IMR-90 (cell line): Measurements from ENCODE around the gene KCP. TPM values are rescaled to one million over a fixed set of nuclear protein-coding genes. Genes with fewer than 3 reads are reported as not detected.

ENCODE experiments used
- ATAC-seq: fragments of 200-7000 bp; cut with Tn5 transposase; 2 replicates; pipeline ENCODE4 v1.9.1; 2020; ENCODE audit warnings: low read depth, mild to moderate bottlenecking, moderate library complexity
- BruUV-seq: library from RNA; stranded (reverse); fragments of 400-500 nt; replicated peaks from 2 replicates; lab custom pipeline; 2021; lab: Mats Ljungman, UMichigan
- CTCF ChIA-PET: fragments of 300-600 bp; formaldehyde crosslinking; extraction: SDS; loops from one replicate; lab custom pipeline; 2021; ENCODE audit warnings: antibody characterized with exemption; lab: Yijun Ruan, JAX
- POLR2A ChIA-PET: fragments of 300-600 bp; sonication (Branson Sonifier 250); formaldehyde crosslinking; loops from one replicate; lab custom pipeline; 2022; ENCODE audit warnings: antibody characterized with exemption; ENCODE audit not compliant: unreplicated experiment; lab: Charles Lee
- DNase-seq: peaks from one replicate; pipeline ENCODE4 v3.0.0; 2013
- H2AFZ ChIP-seq: replicated peaks from 2 replicates; pipeline ENCODE3; 2013; ENCODE audit warnings: low read length, mild to moderate bottlenecking; ENCODE audit not compliant: poor library complexity
- H2AK5ac ChIP-seq: 2 replicates; pipeline ENCODE4 v1.6.1; 2013; ENCODE audit warnings: low read depth, low read length, inconsistent platforms
- H2AK9ac ChIP-seq: replicated peaks from 2 replicates; pipeline ENCODE3; 2013; ENCODE audit warnings: mild to moderate bottlenecking, low read depth, low read length, moderate library complexity; ENCODE audit not compliant: poor library complexity
- H2BK120ac ChIP-seq: 2 replicates; pipeline ENCODE4 v1.6.1; 2013; ENCODE audit warnings: low read depth, low read length, inconsistent platforms
- H2BK15ac ChIP-seq: 3 replicates; pipeline ENCODE4 v1.6.1; 2013; ENCODE audit warnings: low read depth, low read length, inconsistent platforms
- H2BK20ac ChIP-seq: 2 replicates; pipeline ENCODE4 v1.6.1; 2013; ENCODE audit warnings: low read depth, mild to moderate bottlenecking, inconsistent platforms, low read length, moderate library complexity
- H2BK5ac ChIP-seq: 2 replicates; pipeline ENCODE4 v1.6.1; 2013; ENCODE audit warnings: mild to moderate bottlenecking, low read depth, low read length, inconsistent platforms; ENCODE audit not compliant: poor library complexity, severe bottlenecking
- H3K14ac ChIP-seq: replicated peaks from 2 replicates; pipeline ENCODE4 v1.6.1; 2013; ENCODE audit warnings: low read depth, low read length, inconsistent platforms
- H3K18ac ChIP-seq: 2 replicates; pipeline ENCODE4 v1.6.1; 2013; ENCODE audit warnings: low read depth, low read length, control low read depth
- H3K23ac ChIP-seq: 2 replicates; pipeline ENCODE4 v1.6.1; 2013; ENCODE audit warnings: low read depth, low read length, inconsistent platforms
- H3K27ac ChIP-seq: 2 replicates; pipeline ENCODE4 v1.5.1; 2013; ENCODE audit warnings: mild to moderate bottlenecking, control low read depth, low read length; ENCODE audit not compliant: insufficient read depth
- H3K27me3 ChIP-seq: 2 replicates; pipeline ENCODE4 v1.6.1; 2013; ENCODE audit warnings: low read length; ENCODE audit not compliant: control insufficient read depth, insufficient read depth
- H3K36me3 ChIP-seq: 2 replicates; pipeline ENCODE4 v1.6.1; 2013; ENCODE audit warnings: low read length, mixed read lengths; ENCODE audit not compliant: control insufficient read depth, insufficient read depth
- H3K4ac ChIP-seq: 2 replicates; pipeline ENCODE4 v1.6.1; 2013; ENCODE audit warnings: low read depth, low read length, inconsistent platforms
- H3K4me1 ChIP-seq: 2 replicates; pipeline ENCODE4 v1.6.1; 2013; ENCODE audit warnings: low read length, mixed read lengths; ENCODE audit not compliant: control insufficient read depth, insufficient read depth
- H3K4me2 ChIP-seq: 2 replicates; pipeline ENCODE4 v1.6.1; 2013; ENCODE audit warnings: low read depth, mild to moderate bottlenecking, control low read depth, low read length, moderate library complexity
- H3K4me3 ChIP-seq: 2 replicates; pipeline ENCODE4 v1.5.1; 2013; ENCODE audit warnings: low read depth, mild to moderate bottlenecking, control low read depth, low read length, moderate library complexity; ENCODE audit not compliant: insufficient read depth
- H3K56ac ChIP-seq: 2 replicates; pipeline ENCODE4 v1.6.1; 2013; ENCODE audit warnings: low read length, inconsistent platforms; ENCODE audit not compliant: insufficient read depth; ENCODE audit errors: extremely low read depth
- H3K79me1 ChIP-seq, 2 experiments: 2 replicates each; pipeline ENCODE4 v1.6.1; 2013; ENCODE audit warnings: low read length in 2 of 2, inconsistent platforms in 1 of 2, low read depth in 1 of 2
- H3K9ac ChIP-seq: 2 replicates; pipeline ENCODE4 v1.6.1; 2013; ENCODE audit warnings: low read depth, low read length, control low read depth
- H3K9me1 ChIP-seq: 2 replicates; pipeline ENCODE4 v1.6.1; 2013; ENCODE audit warnings: low read length, inconsistent platforms; ENCODE audit not compliant: insufficient read depth
- H3K9me3 ChIP-seq: 2 replicates; pipeline ENCODE4 v1.6.1; 2013; ENCODE audit warnings: low read length; ENCODE audit not compliant: control insufficient read depth, insufficient read depth
- H4K20me1 ChIP-seq: 2 replicates; pipeline ENCODE4 v1.6.1; 2013; ENCODE audit warnings: low read length, inconsistent platforms; ENCODE audit not compliant: insufficient read depth
- H4K5ac ChIP-seq: 2 replicates; pipeline ENCODE4 v1.6.1; 2013; ENCODE audit warnings: mild to moderate bottlenecking, low read depth, low read length, control low read depth
- H4K8ac ChIP-seq, 2 experiments: 2 replicates each; pipeline ENCODE4 v1.6.1; 2013; ENCODE audit warnings: low read depth in 2 of 2, low read length in 2 of 2, control low read depth in 1 of 2, inconsistent platforms in 1 of 2
- H4K91ac ChIP-seq: 2 replicates; pipeline ENCODE4 v1.6.1; 2013; ENCODE audit warnings: low read depth, low read length, inconsistent platforms; ENCODE audit not compliant: insufficient read depth
- BHLHE40 ChIP-seq: fragments of 150-350 bp; IDR thresholded peaks from 2 replicates; pipeline ENCODE4 v1.6.1; 2016; ENCODE audit warnings: mild to moderate bottlenecking, low read depth, low read length
- CEBPB ChIP-seq: IDR thresholded peaks from 2 replicates; pipeline ENCODE4 v1.6.1; 2012; ENCODE audit warnings: low read depth, low read length, improper control_type of control experiment
- CHD1 ChIP-seq: IDR thresholded peaks from 2 replicates; pipeline ENCODE4 v1.6.1; 2012; ENCODE audit warnings: low read depth, low read length, improper control_type of control experiment
- FOS ChIP-seq: fragments of 150-350 bp; IDR thresholded peaks from 2 replicates; pipeline ENCODE4 v1.6.1; 2016; ENCODE audit warnings: low read depth, low read length
- MAFK ChIP-seq: IDR thresholded peaks from 2 replicates; pipeline ENCODE4 v1.6.1; 2012; ENCODE audit warnings: low read depth, low read length, improper control_type of control experiment
- MAZ ChIP-seq: IDR thresholded peaks from 2 replicates; pipeline ENCODE4 v1.6.1; 2012; ENCODE audit warnings: low read depth, mild to moderate bottlenecking, low read length, improper control_type of control experiment, moderate library complexity, borderline replicate concordance
- MXI1 ChIP-seq: IDR thresholded peaks from 2 replicates; pipeline ENCODE4 v1.6.1; 2012; ENCODE audit warnings: low read depth, mild to moderate bottlenecking, low read length, moderate library complexity, borderline replicate concordance
- NFE2L2 ChIP-seq: fragments of 150-350 bp; IDR thresholded peaks from 2 replicates; pipeline ENCODE4 v1.6.1; 2016; ENCODE audit warnings: low read depth, mild to moderate bottlenecking, low read length
- POLR2A ChIP-seq: IDR thresholded peaks from 2 replicates; pipeline ENCODE4 v1.6.1; 2012; ENCODE audit warnings: mild to moderate bottlenecking, low read depth, low read length
- RAD21 ChIP-seq: IDR thresholded peaks from 2 replicates; pipeline ENCODE4 v1.6.1; 2012; ENCODE audit warnings: low read length, improper control_type of control experiment
- RCOR1 ChIP-seq: IDR thresholded peaks from 2 replicates; pipeline ENCODE4 v1.6.1; 2012; ENCODE audit warnings: mild to moderate bottlenecking, low read length, improper control_type of control experiment; ENCODE audit not compliant: insufficient replicate concordance
- RFX5 ChIP-seq: IDR thresholded peaks from 2 replicates; pipeline ENCODE4 v1.8.0; 2012; ENCODE audit warnings: low read depth, mild to moderate bottlenecking, low read length, moderate library complexity
- SMC3 ChIP-seq: fragments of 150-350 bp; IDR thresholded peaks from 2 replicates; pipeline ENCODE4 v1.6.1; 2016; ENCODE audit warnings: low read depth, mild to moderate bottlenecking, antibody characterized with exemption, low read length, moderate library complexity
- WGBS, 2 experiments: methylation state at CpG; one replicate each; pipeline versions ENCODE4 v1.1.5 to v1.1.7; 2013; ENCODE audit warnings: missing lambda C conversion rate in 2 of 2; ENCODE audit not compliant: insufficient read length in 1 of 2; ENCODE audit errors: extremely low coverage in 2 of 2; 5-methylcytosine and 5-hydroxymethylcytosine counted together
- dilution Hi-C: fragments of 300-500 bp; cut with HindIII; formaldehyde crosslinking; loops from one replicate; pipeline ENCODE4 v1.14.3; 2018; ENCODE audit warnings: low sequenced_read_pairs; ENCODE audit not compliant: unreplicated experiment
- in situ Hi-C: fragments of 300-500 bp; cut with MboI; formaldehyde crosslinking; loops from 3 replicates; pipeline ENCODE4 v1.14.3; 2019; ENCODE audit warnings: low sequenced_read_pairs, inconsistent platforms, mixed read lengths
- intact Hi-C: fragments of 100-400 bp; cut with micrococcal nuclease; formaldehyde crosslinking; loops from 2 replicates; pipeline ENCODE4 v1.10.0; 2022
- polyA plus RNA-seq, 3 experiments: library from polyadenylated mRNA; depleted of rRNA; stranded (reverse); fragments of >200 nt; gene quantifications; 2 replicates each; pipeline ENCODE4 v1.2.3, GENCODE V29; 2012; ENCODE audit warnings: low replicate concordance in 1 of 3
- total RNA-seq: library from RNA; depleted of rRNA; stranded (reverse); fragments of >200 nt; gene quantifications from 2 replicates; pipeline ENCODE4 v1.2.3, GENCODE V29; 2012
- TF ChIP-seq, protein P1 (sequence below): fragments of 150-350 bp; IDR thresholded peaks from 2 replicates; pipeline ENCODE4 v1.6.1; 2016; ENCODE audit warnings: low read depth, mild to moderate bottlenecking, low read length, moderate library complexity, borderline replicate concordance
- TF ChIP-seq, protein P2 (sequence below): conservative IDR thresholded peaks from 2 replicates; pipeline ENCODE4 v1.5.1; 2012; ENCODE audit warnings: mild to moderate bottlenecking, low read depth, low read length, improper control_type of control experiment
- TF ChIP-seq, protein P3 (sequence below): fragments of 150-350 bp; IDR thresholded peaks from 2 replicates; pipeline ENCODE4 v1.6.1; 2017; ENCODE audit warnings: mild to moderate bottlenecking, antibody characterized with exemption, low read length, low read depth

KCP gene
- total and polyA plus RNA-seq, 2 of the 4 experiments (the other 2 are of a cell fraction) = 0.03 TPM; not detected in 1

DNA sequence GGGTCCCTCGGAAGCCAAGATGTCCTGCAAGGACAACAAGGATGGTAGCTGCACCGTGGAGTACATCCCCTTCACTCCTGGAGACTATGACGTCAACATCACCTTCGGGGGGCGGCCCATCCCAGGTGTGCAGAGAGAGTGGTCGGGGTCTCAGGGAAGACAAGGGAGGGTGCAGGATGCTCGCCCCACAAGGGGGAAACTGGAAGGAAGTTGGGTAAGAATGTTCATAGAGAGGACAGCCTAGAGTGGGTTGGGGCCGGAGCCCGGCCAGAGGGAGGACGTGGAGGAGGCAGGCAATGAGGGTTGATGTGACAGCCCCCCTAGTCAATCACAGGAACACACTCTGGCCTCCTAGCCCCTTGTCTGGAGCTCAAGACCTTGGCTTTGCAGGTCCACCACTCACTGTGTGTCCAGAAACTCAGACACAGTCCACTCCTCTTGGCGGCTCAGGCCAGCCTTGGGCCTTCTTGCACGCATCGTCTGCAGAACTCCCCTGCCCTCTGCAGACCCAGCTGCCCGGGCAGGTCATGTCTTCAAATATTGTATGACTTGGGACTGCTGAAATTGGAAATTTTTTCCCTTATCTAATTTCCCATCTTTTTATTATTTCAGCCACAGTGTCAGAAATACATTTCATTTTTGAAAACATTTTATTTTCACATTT lies 63.6 kb downstream of the KCP start:
- no CpG with 5 or more reads among the region's 14 CpGs for WGBS, 2 experiments

More for the DNA sequence above, 63.6 kb downstream of the KCP start:
- H3K4me2 ChIP-seq = no peak overlapping the region
- H3K9me1 ChIP-seq = no peaks in the 10 kb centered on the region
- H3K4me1 ChIP-seq = no peaks in the 10 kb centered on the region
- no peak overlapping the region for H4K8ac ChIP-seq
- H3K9ac ChIP-seq = no peak overlapping the region
- no peak overlapping the region for H3K27ac ChIP-seq
- POLR2A ChIA-PET = no interaction called here
- no peaks in the 10 kb centered on the region for H3K9me3 ChIP-seq
- no peak overlapping the region for H2BK20ac ChIP-seq
- no peak overlapping the region for H2AFZ ChIP-seq
- H4K91ac ChIP-seq = no peak overlapping the region
- no peak overlapping the region for H3K4me3 ChIP-seq
- no peak overlapping the region for H3K14ac ChIP-seq
- TF ChIP-seq, protein P1, sequence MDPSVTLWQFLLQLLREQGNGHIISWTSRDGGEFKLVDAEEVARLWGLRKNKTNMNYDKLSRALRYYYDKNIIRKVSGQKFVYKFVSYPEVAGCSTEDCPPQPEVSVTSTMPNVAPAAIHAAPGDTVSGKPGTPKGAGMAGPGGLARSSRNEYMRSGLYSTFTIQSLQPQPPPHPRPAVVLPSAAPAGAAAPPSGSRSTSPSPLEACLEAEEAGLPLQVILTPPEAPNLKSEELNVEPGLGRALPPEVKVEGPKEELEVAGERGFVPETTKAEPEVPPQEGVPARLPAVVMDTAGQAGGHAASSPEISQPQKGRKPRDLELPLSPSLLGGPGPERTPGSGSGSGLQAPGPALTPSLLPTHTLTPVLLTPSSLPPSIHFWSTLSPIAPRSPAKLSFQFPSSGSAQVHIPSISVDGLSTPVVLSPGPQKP = no peak
- TF ChIP-seq MAZ (no peak), MXI1 (no peak), RAD21 (no peak), POLR2A (no peak), NFE2L2 (no peak), SMC3 (no peak), BHLHE40 (no peak), RCOR1 (no peak), RFX5 (no peak), MAFK (no peak), CHD1 (no peak), CEBPB (no peak), FOS (no peak)
- TF ChIP-seq, protein P2, sequence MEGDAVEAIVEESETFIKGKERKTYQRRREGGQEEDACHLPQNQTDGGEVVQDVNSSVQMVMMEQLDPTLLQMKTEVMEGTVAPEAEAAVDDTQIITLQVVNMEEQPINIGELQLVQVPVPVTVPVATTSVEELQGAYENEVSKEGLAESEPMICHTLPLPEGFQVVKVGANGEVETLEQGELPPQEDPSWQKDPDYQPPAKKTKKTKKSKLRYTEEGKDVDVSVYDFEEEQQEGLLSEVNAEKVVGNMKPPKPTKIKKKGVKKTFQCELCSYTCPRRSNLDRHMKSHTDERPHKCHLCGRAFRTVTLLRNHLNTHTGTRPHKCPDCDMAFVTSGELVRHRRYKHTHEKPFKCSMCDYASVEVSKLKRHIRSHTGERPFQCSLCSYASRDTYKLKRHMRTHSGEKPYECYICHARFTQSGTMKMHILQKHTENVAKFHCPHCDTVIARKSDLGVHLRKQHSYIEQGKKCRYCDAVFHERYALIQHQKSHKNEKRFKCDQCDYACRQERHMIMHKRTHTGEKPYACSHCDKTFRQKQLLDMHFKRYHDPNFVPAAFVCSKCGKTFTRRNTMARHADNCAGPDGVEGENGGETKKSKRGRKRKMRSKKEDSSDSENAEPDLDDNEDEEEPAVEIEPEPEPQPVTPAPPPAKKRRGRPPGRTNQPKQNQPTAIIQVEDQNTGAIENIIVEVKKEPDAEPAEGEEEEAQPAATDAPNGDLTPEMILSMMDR = no peak
- TF ChIP-seq, protein P3, sequence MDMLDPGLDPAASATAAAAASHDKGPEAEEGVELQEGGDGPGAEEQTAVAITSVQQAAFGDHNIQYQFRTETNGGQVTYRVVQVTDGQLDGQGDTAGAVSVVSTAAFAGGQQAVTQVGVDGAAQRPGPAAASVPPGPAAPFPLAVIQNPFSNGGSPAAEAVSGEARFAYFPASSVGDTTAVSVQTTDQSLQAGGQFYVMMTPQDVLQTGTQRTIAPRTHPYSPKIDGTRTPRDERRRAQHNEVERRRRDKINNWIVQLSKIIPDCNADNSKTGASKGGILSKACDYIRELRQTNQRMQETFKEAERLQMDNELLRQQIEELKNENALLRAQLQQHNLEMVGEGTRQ = no peak
- H4K5ac ChIP-seq = no peak overlapping the region
- H3K56ac ChIP-seq = no peak overlapping the region
- no TSS peak for BruUV-seq
- H3K27me3 ChIP-seq = no peaks in the 10 kb centered on the region
- peaks cover 40 to 76% of the 10 kb centered on the region in 2 experiments for H3K79me1 ChIP-seq
- no peak overlapping the region for H2BK15ac ChIP-seq
- DNase-seq = no peak
- H2AK9ac ChIP-seq = no peak overlapping the region
- H2BK120ac ChIP-seq = no peak overlapping the region
- H3K36me3 ChIP-seq = peaks cover 95% of the 10 kb centered on the region
- H3K18ac ChIP-seq = no peak overlapping the region
- no peak for ATAC-seq
- H2AK5ac ChIP-seq = no peak overlapping the region
- H4K20me1 ChIP-seq = peaks cover 67% of the 10 kb centered on the region
- no peak overlapping the region for H2BK5ac ChIP-seq
- H3K23ac ChIP-seq = no peak overlapping the region
- H3K4ac ChIP-seq = no peak overlapping the region
- in situ Hi-C loops = no loop called here
- intact Hi-C loops = no loop called here
- CTCF ChIA-PET = no interaction called here
- dilution Hi-C loops = no loop called here
